Suprapubic skin (tissue), 4 donors: ENCODE data around the gene CTNNA3.

Experiments
- POLR2A ChIP-seq, 2 donors: fragments of 450-650 bp; IDR thresholded peaks; one replicate each; pipeline ENCODE4 v1.6.1; 2017; ENCODE audit warnings: antibody characterized with exemption in 2 of 2, mild to moderate bottlenecking in 2 of 2, moderate library complexity in 2 of 2
- POLR2AphosphoS5 ChIP-seq, 3 donors: sonication (generic); formaldehyde crosslinking; IDR thresholded peaks; one replicate each; pipeline ENCODE4 v1.6.1; 2017; ENCODE audit warnings: antibody characterized with exemption in 3 of 3
- TF ChIP-seq, protein P1 (sequence below), 2 donors: fragments of 200-600 bp in 1 of 2; fragments of 450-650 bp in 1 of 2; sonication (generic) in 1 of 2; IDR thresholded peaks; one replicate each; pipeline ENCODE4 v1.5.1; 2016 to 2019; ENCODE audit warnings: antibody characterized with exemption in 2 of 2, mild to moderate bottlenecking in 1 of 2, moderate library complexity in 1 of 2

DNA sequence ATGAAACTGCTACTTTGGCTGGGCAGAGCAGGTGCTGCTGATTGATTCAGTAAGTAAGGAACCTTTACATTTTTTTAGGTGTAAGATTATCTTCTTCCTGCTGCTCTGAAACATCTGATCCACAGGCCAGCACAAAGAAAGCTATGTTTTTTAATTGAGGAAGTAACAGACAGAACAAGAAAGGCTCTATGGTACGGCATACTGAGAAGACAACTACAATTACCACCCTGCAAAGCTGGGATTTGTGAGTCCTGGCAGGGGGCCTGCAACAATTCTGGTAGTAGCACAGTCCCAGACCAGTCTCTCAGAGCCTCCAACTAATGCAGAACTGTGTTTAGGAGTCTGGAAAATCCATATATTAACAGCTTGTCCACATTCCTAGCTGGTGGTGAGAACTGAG lies 873.2 kb downstream of the CTNNA3 start:
- no peak for TF ChIP-seq POLR2AphosphoS5 (IDR thresholded peaks at IDR 0.05)
- TF ChIP-seq, protein P1, sequence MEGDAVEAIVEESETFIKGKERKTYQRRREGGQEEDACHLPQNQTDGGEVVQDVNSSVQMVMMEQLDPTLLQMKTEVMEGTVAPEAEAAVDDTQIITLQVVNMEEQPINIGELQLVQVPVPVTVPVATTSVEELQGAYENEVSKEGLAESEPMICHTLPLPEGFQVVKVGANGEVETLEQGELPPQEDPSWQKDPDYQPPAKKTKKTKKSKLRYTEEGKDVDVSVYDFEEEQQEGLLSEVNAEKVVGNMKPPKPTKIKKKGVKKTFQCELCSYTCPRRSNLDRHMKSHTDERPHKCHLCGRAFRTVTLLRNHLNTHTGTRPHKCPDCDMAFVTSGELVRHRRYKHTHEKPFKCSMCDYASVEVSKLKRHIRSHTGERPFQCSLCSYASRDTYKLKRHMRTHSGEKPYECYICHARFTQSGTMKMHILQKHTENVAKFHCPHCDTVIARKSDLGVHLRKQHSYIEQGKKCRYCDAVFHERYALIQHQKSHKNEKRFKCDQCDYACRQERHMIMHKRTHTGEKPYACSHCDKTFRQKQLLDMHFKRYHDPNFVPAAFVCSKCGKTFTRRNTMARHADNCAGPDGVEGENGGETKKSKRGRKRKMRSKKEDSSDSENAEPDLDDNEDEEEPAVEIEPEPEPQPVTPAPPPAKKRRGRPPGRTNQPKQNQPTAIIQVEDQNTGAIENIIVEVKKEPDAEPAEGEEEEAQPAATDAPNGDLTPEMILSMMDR (IDR thresholded peaks at IDR 0.05), result no peak
- no peak for TF ChIP-seq POLR2A (IDR thresholded peaks at IDR 0.05)
